ENCODE measurements around the gene PDE4A. TPM values are rescaled to one million over a fixed set of nuclear protein-coding genes. Genes with fewer than 3 reads are reported as not detected.

The PDE4A gene
- total and polyA plus RNA-seq, 2 donors (not counting 1 experiment from before 2014, with no cell fraction given), result 3.6 to 4.1 TPM

DNA sequence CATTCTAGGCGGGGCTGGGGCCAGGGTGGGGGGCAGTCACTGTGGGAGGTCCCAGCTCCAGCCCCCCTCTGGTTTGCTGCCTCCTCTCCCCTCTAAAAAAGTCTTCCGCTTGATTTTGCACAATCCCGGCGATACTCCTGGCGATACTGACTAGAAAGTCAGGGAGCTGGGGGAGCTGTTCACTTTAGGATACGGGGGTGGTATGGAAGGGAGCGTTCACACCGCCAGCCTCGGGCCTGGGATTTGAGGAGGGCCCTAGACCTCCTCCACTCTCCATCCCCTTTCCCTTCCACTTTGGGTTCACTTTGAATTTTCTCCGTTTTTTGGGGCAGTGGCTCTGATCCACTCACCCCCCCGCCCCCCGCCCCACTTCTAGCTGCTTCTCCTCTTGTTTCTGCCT lies 47.8 kb downstream of the PDE4A start:
- no peaks in the 10 kb centered on the region for H4K20me1 ChIP-seq (ENCODE audit: control insufficient read depth, extremely low read depth, insufficient read depth, low read length)
- no peaks in the 10 kb centered on the region for H3K79me2 ChIP-seq (ENCODE audit: control insufficient read depth, insufficient read depth, low read length)
- no peaks in the 10 kb centered on the region for H3K9me3 ChIP-seq (ENCODE audit: control insufficient read depth, insufficient read depth, low read depth, low read length)
- DNase-seq (ENCODE audit: low read depth in 2 of 2), result no peak
- H3K4me3 ChIP-seq (replicated peaks in 1 of 4; ENCODE audit: control extremely low read depth in 1 of 4, insufficient read depth in 1 of 4, low read depth in 3 of 4, low read length in 4 of 4), result no peak overlapping the region
- H3K27ac ChIP-seq (ENCODE audit: insufficient read depth, low read length), result no peak overlapping the region
- no peak overlapping the region for H2AFZ ChIP-seq (ENCODE audit: low read length)
- no peaks in the 10 kb centered on the region for H3K27me3 ChIP-seq (ENCODE audit: control insufficient read depth, insufficient read depth, low read length)
- H3K9ac ChIP-seq (ENCODE audit: insufficient read depth, low read length), result no peak overlapping the region
- peaks cover 6% of the 10 kb centered on the region for H3K36me3 ChIP-seq (ENCODE audit: control insufficient read depth, insufficient read depth, low read length)
- TF ChIP-seq EZH2 (IDR thresholded peaks at IDR 0.05; ENCODE audit: low read length, missing control alignments), result no peak
- TF ChIP-seq, protein P1, sequence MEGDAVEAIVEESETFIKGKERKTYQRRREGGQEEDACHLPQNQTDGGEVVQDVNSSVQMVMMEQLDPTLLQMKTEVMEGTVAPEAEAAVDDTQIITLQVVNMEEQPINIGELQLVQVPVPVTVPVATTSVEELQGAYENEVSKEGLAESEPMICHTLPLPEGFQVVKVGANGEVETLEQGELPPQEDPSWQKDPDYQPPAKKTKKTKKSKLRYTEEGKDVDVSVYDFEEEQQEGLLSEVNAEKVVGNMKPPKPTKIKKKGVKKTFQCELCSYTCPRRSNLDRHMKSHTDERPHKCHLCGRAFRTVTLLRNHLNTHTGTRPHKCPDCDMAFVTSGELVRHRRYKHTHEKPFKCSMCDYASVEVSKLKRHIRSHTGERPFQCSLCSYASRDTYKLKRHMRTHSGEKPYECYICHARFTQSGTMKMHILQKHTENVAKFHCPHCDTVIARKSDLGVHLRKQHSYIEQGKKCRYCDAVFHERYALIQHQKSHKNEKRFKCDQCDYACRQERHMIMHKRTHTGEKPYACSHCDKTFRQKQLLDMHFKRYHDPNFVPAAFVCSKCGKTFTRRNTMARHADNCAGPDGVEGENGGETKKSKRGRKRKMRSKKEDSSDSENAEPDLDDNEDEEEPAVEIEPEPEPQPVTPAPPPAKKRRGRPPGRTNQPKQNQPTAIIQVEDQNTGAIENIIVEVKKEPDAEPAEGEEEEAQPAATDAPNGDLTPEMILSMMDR (conservative IDR thresholded peaks at IDR 0.05 in 1 of 2, IDR thresholded peaks at IDR 0.05 in 1 of 2; ENCODE audit: low read depth in 1 of 2, low read length in 2 of 2), result no peak
- H3K4me1 ChIP-seq (ENCODE audit: control insufficient read depth, extremely low read depth, insufficient read depth, low read length), result no peaks in the 10 kb centered on the region
- no peak overlapping the region for H3K4me2 ChIP-seq (ENCODE audit: extremely low read depth, insufficient read depth, low read length)

DNA sequence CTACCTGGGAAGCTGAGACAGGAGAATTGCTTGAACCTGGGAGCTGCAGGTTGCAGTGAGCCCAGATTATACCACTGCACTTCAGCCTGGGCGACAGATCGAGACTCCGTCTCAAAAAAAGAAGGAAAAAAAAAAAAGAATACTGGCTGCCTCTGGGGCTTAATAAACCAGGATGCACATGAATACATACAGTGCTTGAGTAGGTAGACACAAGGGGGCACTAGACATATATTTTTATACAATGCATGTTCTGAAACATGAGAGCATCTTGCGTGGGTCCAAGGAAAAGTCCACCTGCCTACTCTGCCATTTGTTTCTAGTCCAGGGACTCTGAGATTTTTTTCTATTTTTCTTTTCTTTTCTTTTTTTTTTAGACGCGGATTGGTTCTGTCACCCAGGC lies 51.6 kb downstream of the PDE4A start:
- H3K4me2 ChIP-seq (ENCODE audit: extremely low read depth, insufficient read depth, low read length), result no peak overlapping the region
- no peak overlapping the region for H3K4me3 ChIP-seq (replicated peaks in 1 of 4; ENCODE audit: control extremely low read depth in 1 of 4, insufficient read depth in 1 of 4, low read depth in 3 of 4, low read length in 4 of 4)
- no peaks in the 10 kb centered on the region for H3K4me1 ChIP-seq (ENCODE audit: control insufficient read depth, extremely low read depth, insufficient read depth, low read length)
- H3K27me3 ChIP-seq (ENCODE audit: control insufficient read depth, insufficient read depth, low read length), result no peaks in the 10 kb centered on the region
- peaks cover 2% of the 10 kb centered on the region for H3K36me3 ChIP-seq (ENCODE audit: control insufficient read depth, insufficient read depth, low read length)
- H3K27ac ChIP-seq (ENCODE audit: insufficient read depth, low read length), result no peak overlapping the region
- H3K9me3 ChIP-seq (ENCODE audit: control insufficient read depth, insufficient read depth, low read depth, low read length), result no peaks in the 10 kb centered on the region
- H3K79me2 ChIP-seq (ENCODE audit: control insufficient read depth, insufficient read depth, low read length), result no peaks in the 10 kb centered on the region
- H3K9ac ChIP-seq (ENCODE audit: insufficient read depth, low read length), result no peak overlapping the region
- H4K20me1 ChIP-seq (ENCODE audit: control insufficient read depth, extremely low read depth, insufficient read depth, low read length), result no peaks in the 10 kb centered on the region
- TF ChIP-seq, protein P1 (conservative IDR thresholded peaks at IDR 0.05 in 1 of 2, IDR thresholded peaks at IDR 0.05 in 1 of 2; ENCODE audit: low read depth in 1 of 2, low read length in 2 of 2), result peak; percentile 33 to 48
- TF ChIP-seq EZH2 (IDR thresholded peaks at IDR 0.05; ENCODE audit: low read length, missing control alignments), result no peak
- no peak overlapping the region for H2AFZ ChIP-seq (ENCODE audit: low read length)
- DNase-seq (ENCODE audit: low read depth in 2 of 2), result peak; percentile 38 to 56

DNA sequence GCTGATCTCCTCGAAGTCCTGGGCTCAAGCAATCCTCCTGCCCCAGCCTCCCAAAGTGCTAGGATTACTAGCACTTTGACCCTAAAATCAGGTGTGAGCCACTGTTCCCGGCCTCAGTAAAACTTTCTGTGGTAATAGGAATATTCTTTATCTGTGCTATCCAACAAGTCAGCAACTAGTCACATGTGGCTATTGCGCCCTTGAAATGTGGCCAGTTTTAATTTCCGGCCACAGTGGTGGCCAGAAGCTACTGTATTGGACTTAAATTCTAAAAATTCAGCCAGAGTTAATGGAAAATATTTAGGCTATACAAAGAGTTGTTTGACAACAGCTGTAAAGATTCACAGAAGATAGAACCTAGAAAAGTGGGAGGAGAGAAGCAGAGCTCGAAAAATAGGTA lies 52.9 kb downstream of the PDE4A start:
- Histone ChIP-seq H3K36me3 (ENCODE audit: control insufficient read depth, insufficient read depth, low read length) (no peaks in the 10 kb centered on the region), H3K4me2 (ENCODE audit: extremely low read depth, insufficient read depth, low read length) (no peak overlapping the region), H3K27me3 (ENCODE audit: control insufficient read depth, insufficient read depth, low read length) (no peaks in the 10 kb centered on the region), H3K79me2 (ENCODE audit: control insufficient read depth, insufficient read depth, low read length) (no peaks in the 10 kb centered on the region), H4K20me1 (ENCODE audit: control insufficient read depth, extremely low read depth, insufficient read depth, low read length) (no peaks in the 10 kb centered on the region), H3K9ac (ENCODE audit: insufficient read depth, low read length) (no peak overlapping the region), H3K4me3 (replicated peaks in 1 of 4; ENCODE audit: control extremely low read depth in 1 of 4, insufficient read depth in 1 of 4, low read depth in 3 of 4, low read length in 4 of 4) (no peak overlapping the region), H3K4me1 (ENCODE audit: control insufficient read depth, extremely low read depth, insufficient read depth, low read length) (no peaks in the 10 kb centered on the region), H2AFZ (ENCODE audit: low read length) (no peak overlapping the region), H3K9me3 (ENCODE audit: control insufficient read depth, insufficient read depth, low read depth, low read length) (no peaks in the 10 kb centered on the region), H3K27ac (ENCODE audit: insufficient read depth, low read length) (no peak overlapping the region)
- DNase-seq (ENCODE audit: low read depth in 2 of 2), result no peak
- TF ChIP-seq, protein P1 (conservative IDR thresholded peaks at IDR 0.05 in 1 of 2, IDR thresholded peaks at IDR 0.05 in 1 of 2; ENCODE audit: low read depth in 1 of 2, low read length in 2 of 2), result no peak
- no peak for TF ChIP-seq EZH2 (IDR thresholded peaks at IDR 0.05; ENCODE audit: low read length, missing control alignments)

All from fibroblast of lung (primary cell).